CD4-positive, alpha-beta T cell (primary cell): ENCODE data around the gene AKR1C1. TPM values are rescaled to one million over a fixed set of nuclear protein-coding genes. Genes with fewer than 3 reads are reported as not detected.
"Not testable (repeated sequence)": the region's sequence is repeated elsewhere in the genome, so short reads cannot be mapped to it uniquely, and the experiment has no call there.

ENCODE experiments used
- ATAC-seq: fragments of 200-7000 bp; cut with Tn5 transposase; one replicate; pipeline ENCODE4 v1.10.0; 2022; ENCODE audit warnings: mild to moderate bottlenecking; ENCODE audit not compliant: poor library complexity
- CTCF ChIA-PET: fragments of 350-600 bp; sonication (Branson Sonifier 250); formaldehyde crosslinking; loops from one replicate; lab custom pipeline; 2021; ENCODE audit warnings: antibody characterized with exemption, inconsistent platforms; lab: Charles Lee
- POLR2A ChIA-PET: fragments of 350-600 bp; sonication (Branson Sonifier 250); formaldehyde crosslinking; loops from one replicate; lab custom pipeline; 2021; ENCODE audit warnings: antibody characterized with exemption, inconsistent platforms; lab: Charles Lee
- DNase-seq, 14 experiments: peaks; one replicate each; pipeline ENCODE4 v3.0.0-alpha.2; 2013 to 2020; ENCODE audit warnings: mixed read lengths in 2 of 14
- H3K27ac ChIP-seq, 2 donors: one replicate each; pipeline versions ENCODE4 v1.5.1 to v1.7.0; 2013; ENCODE audit warnings: low read length in 2 of 2, low read depth in 1 of 2, mild to moderate bottlenecking in 1 of 2
- H3K27me3 ChIP-seq, 2 experiments: 1 replicate in 1 of 2; 2 replicates in 1 of 2; pipeline versions ENCODE4 v1.6.1 to v1.7.0; 2013; ENCODE audit warnings: low read length in 2 of 2, control low read depth in 1 of 2, mild to moderate bottlenecking in 1 of 2, moderate library complexity in 1 of 2; ENCODE audit not compliant: insufficient read depth in 2 of 2, control insufficient read depth in 1 of 2
- H3K36me3 ChIP-seq: one replicate; pipeline ENCODE4 v1.6.1; 2013; ENCODE audit warnings: low read length, control low read depth; ENCODE audit not compliant: insufficient read depth
- H3K4me1 ChIP-seq: one replicate; pipeline ENCODE4 v1.6.1; 2013; ENCODE audit warnings: low read length, control low read depth; ENCODE audit not compliant: insufficient read depth
- H3K4me3 ChIP-seq: one replicate; pipeline ENCODE4 v1.5.1; 2013; ENCODE audit warnings: mild to moderate bottlenecking, low read length, moderate library complexity
- H3K9me3 ChIP-seq, 2 experiments: 1 replicate in 1 of 2; 2 replicates in 1 of 2; pipeline versions ENCODE4 v1.6.1 to v1.7.0; 2013; ENCODE audit warnings: low read length in 2 of 2, mild to moderate bottlenecking in 2 of 2, control low read depth in 1 of 2, moderate library complexity in 1 of 2; ENCODE audit not compliant: control insufficient read depth in 1 of 2, insufficient read depth in 1 of 2
- H3K27ac Mint-ChIP-seq: one replicate; pipeline ENCODE4 v1.8.0; 2020; ENCODE audit warnings: mixed read lengths
- H3K27me3 Mint-ChIP-seq: one replicate; pipeline ENCODE4 v1.8.0; 2021; ENCODE audit warnings: mixed read lengths
- H3K36me3 Mint-ChIP-seq: one replicate; pipeline ENCODE4 v1.8.0; 2021; ENCODE audit warnings: low read depth, mixed read lengths
- H3K4me1 Mint-ChIP-seq: one replicate; pipeline ENCODE4 v1.8.0; 2021; ENCODE audit warnings: low read depth, mixed read lengths
- H3K4me3 Mint-ChIP-seq: one replicate; pipeline ENCODE4 v1.8.0; 2020; ENCODE audit warnings: mild to moderate bottlenecking, mixed read lengths
- H3K9me3 Mint-ChIP-seq: one replicate; pipeline ENCODE4 v1.8.0; 2020; ENCODE audit warnings: mixed read lengths
- intact Hi-C, 2 experiments: fragments of 100-400 bp; cut with DNase I in 1 of 2; cut with micrococcal nuclease in 1 of 2; formaldehyde crosslinking; loops; one replicate each; pipeline versions ENCODE4 v1.15.1 to v1.9.0; 2023 to 2025; cut with DNase I, micrococcal nuclease
- total RNA-seq, 174 experiments: library from RNA in 2 of 174; stranded (reverse) in 2 of 174; gene quantifications; one replicate each; pipeline ENCODE4 v1.2.3 and lab custom pipeline; 2021 to 2026
- TF ChIP-seq, protein P1 (sequence below): fragments of 200-600 bp; IDR thresholded peaks from one replicate; pipeline ENCODE4 v1.8.0; 2022; ENCODE audit warnings: antibody characterized with exemption, mild to moderate bottlenecking

AKR1C1 gene
- total RNA-seq, 2 experiments from 2014 or later, result 1.6 to 2.6 TPM

DNA sequence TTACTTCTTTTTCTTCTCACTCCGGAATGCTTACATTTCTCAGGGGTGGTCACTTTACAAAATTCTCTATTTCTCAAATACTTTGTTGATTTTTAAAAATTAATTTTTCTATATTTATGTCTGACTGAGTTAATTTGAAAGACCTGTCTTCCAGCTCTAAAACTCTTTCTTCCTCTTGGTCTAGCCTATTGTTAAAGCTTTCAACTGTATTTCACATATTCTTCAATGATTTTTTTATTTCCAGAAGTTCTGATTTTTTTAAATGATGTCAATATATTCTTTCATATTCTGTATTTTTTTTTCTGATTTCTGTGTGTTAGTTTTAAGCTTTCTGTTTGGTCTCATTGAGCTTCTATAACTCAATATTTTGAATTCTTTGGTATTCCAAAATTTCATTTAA, 67.8 kb downstream of the AKR1C1 start:
- Mint-ChIP-seq H3K27ac (no peak overlapping the region), H3K27me3 (peaks cover 17% of the 10 kb centered on the region), H3K4me3 (no peak overlapping the region), H3K9me3 (peaks cover 17% of the 10 kb centered on the region), H3K4me1 (no peaks in the 10 kb centered on the region), H3K36me3 (peaks cover 5% of the 10 kb centered on the region)
- CTCF ChIA-PET, result no interaction called here
- Histone ChIP-seq H3K9me3 (peaks cover 23 to 26% of the 10 kb centered on the region in 2 experiments), H3K4me1 (no peaks in the 10 kb centered on the region), H3K27ac (no peak overlapping the region), H3K4me3 (no peak overlapping the region), H3K27me3 (peaks cover 0 to 2% of the 10 kb centered on the region in 2 experiments), H3K36me3 (no peaks in the 10 kb centered on the region)
- intact Hi-C loops, result no loop called here
- DNase-seq (no peak), ATAC-seq (no peak)
- TF ChIP-seq, protein P1, sequence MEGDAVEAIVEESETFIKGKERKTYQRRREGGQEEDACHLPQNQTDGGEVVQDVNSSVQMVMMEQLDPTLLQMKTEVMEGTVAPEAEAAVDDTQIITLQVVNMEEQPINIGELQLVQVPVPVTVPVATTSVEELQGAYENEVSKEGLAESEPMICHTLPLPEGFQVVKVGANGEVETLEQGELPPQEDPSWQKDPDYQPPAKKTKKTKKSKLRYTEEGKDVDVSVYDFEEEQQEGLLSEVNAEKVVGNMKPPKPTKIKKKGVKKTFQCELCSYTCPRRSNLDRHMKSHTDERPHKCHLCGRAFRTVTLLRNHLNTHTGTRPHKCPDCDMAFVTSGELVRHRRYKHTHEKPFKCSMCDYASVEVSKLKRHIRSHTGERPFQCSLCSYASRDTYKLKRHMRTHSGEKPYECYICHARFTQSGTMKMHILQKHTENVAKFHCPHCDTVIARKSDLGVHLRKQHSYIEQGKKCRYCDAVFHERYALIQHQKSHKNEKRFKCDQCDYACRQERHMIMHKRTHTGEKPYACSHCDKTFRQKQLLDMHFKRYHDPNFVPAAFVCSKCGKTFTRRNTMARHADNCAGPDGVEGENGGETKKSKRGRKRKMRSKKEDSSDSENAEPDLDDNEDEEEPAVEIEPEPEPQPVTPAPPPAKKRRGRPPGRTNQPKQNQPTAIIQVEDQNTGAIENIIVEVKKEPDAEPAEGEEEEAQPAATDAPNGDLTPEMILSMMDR, result no peak
- POLR2A ChIA-PET, result no interaction called here

GRCh38 chr10:5031588-5031987, 68.4 kb downstream of the AKR1C1 start:
- H3K9me3 ChIP-seq, result peaks cover 23 to 26% of the 10 kb centered on the region in 2 experiments
- H3K4me1 Mint-ChIP-seq, CTCF ChIA-PET, H3K4me1 ChIP-seq, H3K4me3 Mint-ChIP-seq, POLR2A ChIA-PET, DNase-seq, H3K36me3 Mint-ChIP-seq, intact Hi-C loops, ATAC-seq, H3K27ac Mint-ChIP-seq, H3K4me3 ChIP-seq, H3K27ac ChIP-seq, H3K27me3 ChIP-seq, H3K36me3 ChIP-seq: not testable (repeated sequence)
- Mint-ChIP-seq H3K9me3 (peaks cover 17% of the 10 kb centered on the region), H3K27me3 (peaks cover 11% of the 10 kb centered on the region)

DNA sequence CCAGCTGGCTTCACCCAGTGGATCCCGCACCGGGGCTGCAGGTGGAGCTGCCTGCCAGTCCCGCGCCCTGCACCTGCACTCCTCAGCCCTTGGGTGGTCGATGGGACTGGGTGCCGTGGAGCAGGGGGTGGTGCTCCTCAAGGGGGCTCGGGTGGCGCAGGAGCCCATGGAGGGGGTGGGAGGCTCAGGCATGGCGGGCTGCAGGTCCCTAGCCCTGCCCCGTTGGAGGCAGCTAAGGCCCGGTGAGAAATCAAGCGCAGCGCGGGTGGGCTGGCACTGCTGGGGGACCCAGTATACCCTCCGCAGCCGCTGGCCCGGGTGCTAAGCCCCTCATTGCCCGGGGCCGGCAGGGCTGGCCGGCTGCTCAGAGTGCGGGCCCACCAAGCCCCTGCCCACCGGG, 69.2 kb downstream of the AKR1C1 start:
- Mint-ChIP-seq H3K9me3 (peaks cover 17% of the 10 kb centered on the region), H3K27me3 (peaks cover 11% of the 10 kb centered on the region)
- ATAC-seq, POLR2A ChIA-PET, H3K4me1 Mint-ChIP-seq, H3K36me3 ChIP-seq, H3K27ac Mint-ChIP-seq, H3K4me3 ChIP-seq, H3K4me1 ChIP-seq, H3K4me3 Mint-ChIP-seq, intact Hi-C loops, H3K27ac ChIP-seq, DNase-seq, H3K36me3 Mint-ChIP-seq, CTCF ChIA-PET, H3K27me3 ChIP-seq: not testable (repeated sequence)
- H3K9me3 ChIP-seq, result peaks cover 23 to 26% of the 10 kb centered on the region in 2 experiments

Other genes with a start within 250 kb of the AKR1C1 start
- 10 to 100 TPM; 26.0 to 30.4 TPM for gene AKR1E2, start 137.2 kb upstream of the AKR1C1 start, total RNA-seq
- under 1 TPM in 1 of 2 experiments, not detected in 1; 0.41 TPM for gene AKR1C2, start 40.4 kb downstream of the AKR1C1 start, total RNA-seq
- gene AKR1C3, start 131.0 kb downstream of the AKR1C1 start, total RNA-seq, result 1 to 10 TPM; 1.9 to 2.0 TPM
- gene AKR1C8, start 221.7 kb downstream of the AKR1C1 start, total RNA-seq, result under 1 TPM; 0.27 to 0.28 TPM
- gene AKR1C4, start 233.4 kb downstream of the AKR1C1 start, total RNA-seq, result not detected